ENCODE measurements around the gene TMEM126B.
A peak's percentile ranks its signal among the peaks of the same experiment; 100 is the strongest.

Gene TMEM126B

GRCh38 chr11:85682330-85683305 lies 54.2 kb downstream of the TMEM126B start:
- peak; percentile 58 for DNase-seq (ENCODE audit: low read depth)

- no peak for DNase-seq (ENCODE audit: low read depth)
Measured at GRCh38 chr11:85685125-85685819, 56.9 kb downstream of the TMEM126B start.

GRCh38 chr11:85685820-85686459 lies 57.5 kb downstream of the TMEM126B start, which contains the start of gene CCDC89:
TSS of gene CCDC89 (minus strand) at chr11:85686195. CDS start at chr11:85686130, 65 bp downstream.
- DNase-seq (ENCODE audit: low read depth) = no peak

Measured in stimulated activated CD8-positive, alpha-beta memory T cell treated with anti-CD3 and anti-CD28 coated beads, Interleukin-4, amount 100 ng/mL, for 24 hours (primary cell).